K562 (cell line): ENCODE results near the gene TNFAIP3. TPM values are rescaled to one million over a fixed set of nuclear protein-coding genes. Genes with fewer than 3 reads are reported as not detected.

ENCODE experiments used
- ATAC-seq: fragments of 200-7000 bp; cut with Tn5 transposase; 3 replicates; pipeline ENCODE4 v1.9.1; 2020; ENCODE audit warnings: moderate library complexity
- BruUV-seq: library from RNA; stranded (reverse); fragments of 400-500 nt; replicated peaks from 2 replicates; lab custom pipeline; 2021; lab: Mats Ljungman, UMichigan
- CTCF ChIA-PET: fragments of 300-600 bp; formaldehyde crosslinking; extraction: SDS; loops from one replicate; lab custom pipeline; 2021; ENCODE audit warnings: low intra/inter-chr PET ratio; lab: Yijun Ruan, JAX
- POLR2A ChIA-PET: fragments of 300-600, 350-650 bp; sonication (Branson Sonifier 250); formaldehyde crosslinking; extraction: SDS; loops from one replicate; lab custom pipeline; 2021; ENCODE audit warnings: antibody characterized with exemption, inconsistent platforms; lab: Yijun Ruan, JAX
- DNase-seq, 4 experiments: peaks; one replicate each; pipeline versions ENCODE4 v3.0.0 to v3.0.0-alpha.2; 2011 to 2018; ENCODE audit warnings: low spot score in 3 of 4, mixed read lengths in 3 of 4; ENCODE audit errors: extremely low read depth in 1 of 4
- FAIRE-seq: peaks from 2 replicates; lab custom pipeline; 2011; peaks lifted over from hg19 to GRCh38; lab: Jason Lieb, UNC
- H2AFZ ChIP-seq: 2 replicates; pipeline ENCODE4 v1.6.0; 2011; ENCODE audit warnings: low read depth, low read length, control low read depth, inconsistent platforms
- H3K27ac ChIP-seq: fragments of 200-600 bp; 3 replicates; pipeline ENCODE4 v1.8.0; 2011; ENCODE audit warnings: low read depth, mild to moderate bottlenecking, control low read depth, inconsistent platforms, low read length, moderate library complexity, mixed read lengths; ENCODE audit errors: extremely low read depth
- H3K27me3 ChIP-seq, 2 experiments: fragments of 300-600 bp in 1 of 2; 2 replicates in 1 of 2; 3 replicates in 1 of 2; pipeline versions ENCODE4 v1.6.0 to v1.8.0; 2011; ENCODE audit warnings: inconsistent platforms in 2 of 2, low read length in 2 of 2, mild to moderate bottlenecking in 1 of 2, mixed read lengths in 1 of 2, moderate library complexity in 1 of 2; ENCODE audit not compliant: control insufficient read depth in 2 of 2, insufficient read depth in 2 of 2
- H3K36me3 ChIP-seq: fragments of 300-600 bp; 3 replicates; pipeline ENCODE4 v1.8.0; 2011; ENCODE audit warnings: mild to moderate bottlenecking, low read length, inconsistent platforms; ENCODE audit not compliant: control insufficient read depth, insufficient read depth
- H3K4me1 ChIP-seq, 2 experiments: fragments of 200-600 bp in 1 of 2; replicated peaks in 1 of 2; 2 replicates in 1 of 2; 3 replicates in 1 of 2; pipeline versions ENCODE4 v1.5.1 to v1.8.0; 2011; ENCODE audit warnings: inconsistent platforms in 2 of 2, low read length in 2 of 2, mild to moderate bottlenecking in 1 of 2, mixed read lengths in 1 of 2, moderate library complexity in 1 of 2; ENCODE audit not compliant: control insufficient read depth in 2 of 2, insufficient read depth in 2 of 2
- H3K4me2 ChIP-seq: 2 replicates; pipeline ENCODE4 v1.6.1; 2011; ENCODE audit warnings: low read length, control low read depth, inconsistent platforms, mixed read lengths; ENCODE audit not compliant: insufficient read depth
- H3K4me3 ChIP-seq: fragments of 200-600 bp; sonication (generic), shearing (Covaris generic); 2 replicates; pipeline ENCODE4 v1.5.1; 2016; ENCODE audit warnings: control low read depth, inconsistent platforms
- H3K79me2 ChIP-seq: fragments of 200-600 bp; 3 replicates; pipeline ENCODE4 v1.8.0; 2011; ENCODE audit warnings: low read length, inconsistent platforms; ENCODE audit not compliant: control insufficient read depth, insufficient read depth
- H3K9ac ChIP-seq, 2 experiments: 2 replicates each; pipeline versions ENCODE4 v1.6.0 to v1.6.1; 2011; ENCODE audit warnings: low read depth in 2 of 2, low read length in 2 of 2, control low read depth in 1 of 2, inconsistent platforms in 1 of 2, mild to moderate bottlenecking in 1 of 2, mixed read lengths in 1 of 2; ENCODE audit not compliant: insufficient read depth in 1 of 2
- H3K9me1 ChIP-seq: one replicate; pipeline ENCODE4 v1.6.0; 2011; ENCODE audit warnings: inconsistent platforms, mild to moderate bottlenecking, low read length, moderate library complexity; ENCODE audit not compliant: control insufficient read depth, insufficient read depth
- H3K9me3 ChIP-seq: replicated peaks from 2 replicates; pipeline ENCODE4 v1.5.1; 2011; ENCODE audit warnings: low read depth, low read length, inconsistent platforms; ENCODE audit not compliant: control insufficient read depth, insufficient read depth
- H4K20me1 ChIP-seq: replicated peaks from 2 replicates; pipeline ENCODE4 v1.6.1; 2011; ENCODE audit warnings: low read length, inconsistent platforms, mixed read lengths; ENCODE audit not compliant: control insufficient read depth, insufficient read depth
- ASH1L ChIP-seq: fragments of 450-650 bp; IDR thresholded peaks from 2 replicates; pipeline ENCODE4 v1.6.1; 2018; ENCODE audit warnings: borderline replicate concordance, mild to moderate bottlenecking, low read depth; ENCODE audit not compliant: partially characterized antibody
- BHLHE40 ChIP-seq: IDR thresholded peaks from 2 replicates; pipeline ENCODE4 v1.6.1; 2011; ENCODE audit warnings: low read length, improper control_type of control experiment
- C11orf30 ChIP-seq: fragments of 450-650 bp; IDR thresholded peaks from 2 replicates; pipeline ENCODE4 v1.6.1; 2016; ENCODE audit warnings: low read depth, mild to moderate bottlenecking
- FIP1L1 ChIP-seq: fragments of 200-400 bp; formaldehyde crosslinking; IDR thresholded peaks from 2 replicates; pipeline ENCODE4 v1.6.1; 2018; ENCODE audit warnings: mild to moderate bottlenecking, low read depth, low read length; ENCODE audit not compliant: poor library complexity, severe bottlenecking
- FOXJ2 ChIP-seq: fragments of 200-800 bp; sonication (Bioruptor generic); IDR thresholded peaks from 2 replicates; pipeline ENCODE4 v1.6.1; 2016; ENCODE audit warnings: missing genetic modification characterization, missing compliant biosample characterization
- HDAC2 ChIP-seq: fragments of 450-650 bp; IDR thresholded peaks from 2 replicates; pipeline ENCODE4 v1.6.1; 2016; ENCODE audit warnings: mild to moderate bottlenecking
- KAT7 ChIP-seq: sonication (generic); formaldehyde crosslinking; IDR thresholded peaks from 2 replicates; pipeline ENCODE4 v1.8.0; 2022; ENCODE audit warnings: missing genetic modification reagents, mild to moderate bottlenecking, borderline replicate concordance
- MTA3 ChIP-seq: fragments of 450-650 bp; formaldehyde crosslinking; IDR thresholded peaks from 2 replicates; pipeline ENCODE4 v1.6.1; 2017; ENCODE audit warnings: mild to moderate bottlenecking, borderline replicate concordance
- NCOA2 ChIP-seq, 2 experiments: fragments of 450-650 bp; IDR thresholded peaks; 2 replicates each; pipeline ENCODE4 v1.6.1; 2018; ENCODE audit warnings: mild to moderate bottlenecking in 2 of 2, moderate library complexity in 1 of 2; ENCODE audit not compliant: partially characterized antibody in 2 of 2
- NCOR1 ChIP-seq: fragments of 450-650 bp; IDR thresholded peaks from 2 replicates; pipeline ENCODE4 v1.6.1; 2016; ENCODE audit warnings: mild to moderate bottlenecking, moderate library complexity
- NR2C1 ChIP-seq, 2 experiments: fragments of 450-650 bp; IDR thresholded peaks; 2 replicates each; pipeline ENCODE4 v1.6.1; 2017; ENCODE audit warnings: mild to moderate bottlenecking in 2 of 2, antibody characterized with exemption in 1 of 2, inconsistent platforms in 1 of 2, missing compliant biosample characterization in 1 of 2, missing genetic modification characterization in 1 of 2
- SNIP1 ChIP-seq: fragments of 450-650 bp; IDR thresholded peaks from 2 replicates; pipeline ENCODE4 v1.7.1; 2017; ENCODE audit warnings: low read depth, mild to moderate bottlenecking
- SRSF7 ChIP-seq: fragments of 200-400 bp; formaldehyde crosslinking; optimal IDR thresholded peaks from 2 replicates; pipeline ENCODE3; 2017; ENCODE audit warnings: mild to moderate bottlenecking, low read depth, low read length
- SRSF9 ChIP-seq: fragments of 200-400 bp; formaldehyde crosslinking; IDR thresholded peaks from 2 replicates; pipeline ENCODE4 v1.6.1; 2017; ENCODE audit warnings: low read depth, low read length, borderline replicate concordance
- ZBTB5 ChIP-seq: fragments of 450-650 bp; IDR thresholded peaks from 2 replicates; pipeline ENCODE4 v1.6.1; 2017; ENCODE audit warnings: antibody characterized with exemption
- ZNF184 ChIP-seq: sonication (generic); formaldehyde crosslinking; IDR thresholded peaks from 2 replicates; pipeline ENCODE4 v1.5.0; 2020; ENCODE audit warnings: missing genetic modification reagents
- ZNF347 ChIP-seq: fragments of 450-650 bp; formaldehyde crosslinking; IDR thresholded peaks from 2 replicates; pipeline ENCODE4 v1.4.0; 2020; ENCODE audit warnings: low read depth, mild to moderate bottlenecking, moderate library complexity
- ZNF431 ChIP-seq: sonication (generic); formaldehyde crosslinking; IDR thresholded peaks from 2 replicates; pipeline ENCODE4 v1.8.0; 2022; ENCODE audit warnings: mild to moderate bottlenecking, missing genetic modification reagents
- WGBS: fragments of 100-300 bp; shearing (Covaris generic); methylation state at CpG from one replicate; pipeline ENCODE4 v1.1.6; 2016; ENCODE audit warnings: low coverage, mixed read lengths; ENCODE audit not compliant: insufficient coverage; ENCODE audit errors: missing lambda C conversion rate; 5-methylcytosine and 5-hydroxymethylcytosine counted together
- in situ Hi-C: fragments of 300-500 bp; cut with MboI; formaldehyde crosslinking; loops from 4 replicates; pipeline ENCODE4 v1.15.0; 2018; ENCODE audit warnings: inconsistent platforms, mixed read lengths
- intact Hi-C: fragments of 100-400 bp; cut with micrococcal nuclease; formaldehyde crosslinking; loops from 2 replicates; pipeline ENCODE4 v1.14.2; 2022
- polyA plus RNA-seq, 8 experiments: library from polyadenylated mRNA; depleted of rRNA in 4 of 8; stranded (reverse) in 5 of 8; unstranded in 3 of 8; fragments of >200 nt; fragmentation: Nextera tagmentation in 2 of 8; fragmentation: Illumina TruSeq in 1 of 8; extraction: Ambion mirVana in 2 of 8; extraction: Trizol in 1 of 8; gene quantifications; 2 replicates each; pipeline versions ENCODE4 v1.2.1 to v1.2.3, GENCODE V29; 2011 to 2014; ENCODE audit warnings: inconsistent platforms in 1 of 8, missing spikeins in 1 of 8
- total RNA-seq, 7 experiments: library from RNA; depleted of rRNA in 6 of 7; stranded (reverse); fragments of >200 nt in 6 of 7; fragmentation: Illumina TruSeq in 2 of 7; extraction: Trizol in 2 of 7; gene quantifications; 2 replicates each; pipeline versions ENCODE4 v1.2.1 to v1.2.3, GENCODE V29; 2011 to 2021; ENCODE audit warnings: low replicate concordance in 1 of 7
- TF ChIP-seq, protein P1 (sequence below): IDR thresholded peaks from 2 replicates; pipeline ENCODE4 v1.6.1; 2011; ENCODE audit not compliant: insufficient read length; ENCODE audit errors: extremely low read depth

The TNFAIP3 gene
- total and polyA plus RNA-seq, 9 of the 15 experiments (the other 6 are each of a cell fraction or from before 2014, with no cell fraction given), result 0.79 to 17.0 (median 6.4) TPM

- Histone ChIP-seq H4K20me1 (no peaks in the 10 kb centered on the region), H3K27ac (peak overlapping the region; percentile 74), H3K36me3 (no peaks in the 10 kb centered on the region), H3K4me2 (no peak overlapping the region), H3K9ac (no peak overlapping the region; a peak in 1 of 4 replicates), H3K27me3 (no peaks in the 10 kb centered on the region), H3K79me2 (no peaks in the 10 kb centered on the region), H3K9me3 (no peaks in the 10 kb centered on the region), H2AFZ (peak overlapping the region; percentile 61), H3K4me3 (no peak overlapping the region), H3K9me1 (no peaks in the 10 kb centered on the region), H3K4me1 (peaks cover 11 to 68% of the 10 kb centered on the region in 2 experiments)
- ChIA-PET POLR2A (interaction anchor here (0.6 to 2.1 kb wide), 4 partner anchors 8 to 105 kb away, joined by 3 to 15 read pairs (median 3); no protein-coding TSS in a partner anchor), CTCF (no interaction called here)
- BruUV-seq, result no TSS peak
- FAIRE-seq (no peak), DNase-seq (peak in 1 of 4 experiments; percentile 50), ATAC-seq (peak; percentile 42)
- in situ Hi-C loops (no loop called here), intact Hi-C loops (no loop called here)
- 61% methylated on average over 7 of the region's 7 CpGs for WGBS
- TF ChIP-seq SNIP1, result no peak
- peak; percentile 38; the same call in 1 of the 2 replicates for TF ChIP-seq MTA3
- no peak for TF ChIP-seq ZNF431 (CRISPR knock-in tag)
- TF ChIP-seq ZBTB5, result no peak
- no peak for TF ChIP-seq SRSF7
- no peak for TF ChIP-seq NR2C1 (IDR thresholded peaks at IDR 0.05)
- TF ChIP-seq NR2C1 (tag; IDR thresholded peaks at IDR 0.05), result peak; percentile 21; the same call in 1 of the 2 replicates
- TF ChIP-seq BHLHE40, result no peak
- TF ChIP-seq NCOA2 (IDR thresholded peaks at IDR 0.05; ENCODE audit: partially characterized antibody in 2 of 2), result no peak
- TF ChIP-seq FOXJ2 (tag), result no peak; the same call in 1 of the 2 replicates
- no peak for TF ChIP-seq NCOR1
- TF ChIP-seq, protein P1, sequence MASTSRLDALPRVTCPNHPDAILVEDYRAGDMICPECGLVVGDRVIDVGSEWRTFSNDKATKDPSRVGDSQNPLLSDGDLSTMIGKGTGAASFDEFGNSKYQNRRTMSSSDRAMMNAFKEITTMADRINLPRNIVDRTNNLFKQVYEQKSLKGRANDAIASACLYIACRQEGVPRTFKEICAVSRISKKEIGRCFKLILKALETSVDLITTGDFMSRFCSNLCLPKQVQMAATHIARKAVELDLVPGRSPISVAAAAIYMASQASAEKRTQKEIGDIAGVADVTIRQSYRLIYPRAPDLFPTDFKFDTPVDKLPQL, result no peak
- TF ChIP-seq C11orf30, result no peak
- no peak for TF ChIP-seq KAT7
- TF ChIP-seq HDAC2, result no peak
- no peak for TF ChIP-seq FIP1L1
- TF ChIP-seq ASH1L, result no peak
- no peak for TF ChIP-seq ZNF347 (CRISPR knock-in tag)
- TF ChIP-seq SRSF9, result no peak
- no peak for TF ChIP-seq ZNF184 (CRISPR knock-in tag)
Observed at GRCh38 chr6:137903274-137903932, 36.3 kb downstream of the TNFAIP3 start.
